Right lobe of liver (tissue), 4 donors: Measurements from ENCODE around the gene CCL27.

ENCODE experiments used
- POLR2A ChIP-seq: fragments of 450-650 bp; IDR thresholded peaks from one replicate; pipeline ENCODE4 v1.6.1; 2017; ENCODE audit warnings: antibody characterized with exemption, mild to moderate bottlenecking
- TF ChIP-seq, protein P1 (sequence below), 4 donors: fragments of 200-600 bp in 3 of 4; fragments of 450-650 bp in 1 of 4; IDR thresholded peaks; one replicate each; pipeline versions ENCODE4 v1.5.1 to v1.8.0; 2016 to 2022; ENCODE audit warnings: antibody characterized with exemption in 4 of 4, mild to moderate bottlenecking in 2 of 4
- donor health status: DM: no; HTN: no; CAD: no.
- donor health status: DM: no; HTN: no; CAD: no.
- donor health status: DM: no; HTN: yes; CAD: no.

DNA sequence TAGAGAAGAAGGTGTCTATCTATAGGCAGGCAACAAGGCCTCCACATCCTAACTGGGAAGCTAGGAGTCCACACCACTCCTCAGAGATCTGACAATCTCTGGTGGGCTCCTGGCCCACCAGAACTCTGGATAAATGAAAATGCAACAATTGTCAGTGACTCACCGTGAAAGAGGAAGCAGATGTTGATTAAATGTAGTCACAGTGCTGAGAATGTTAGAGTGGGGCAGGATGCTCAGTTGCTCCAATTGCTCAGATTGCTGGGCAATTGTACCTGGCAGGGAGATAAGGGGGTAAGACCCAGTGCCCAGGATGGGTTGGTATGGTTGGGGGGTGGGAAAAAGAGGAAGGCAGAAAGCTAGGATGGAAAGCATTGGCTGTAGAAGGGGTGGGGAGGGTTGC is 24.3 kb upstream of the CCL27 start:
- TF ChIP-seq, protein P1, sequence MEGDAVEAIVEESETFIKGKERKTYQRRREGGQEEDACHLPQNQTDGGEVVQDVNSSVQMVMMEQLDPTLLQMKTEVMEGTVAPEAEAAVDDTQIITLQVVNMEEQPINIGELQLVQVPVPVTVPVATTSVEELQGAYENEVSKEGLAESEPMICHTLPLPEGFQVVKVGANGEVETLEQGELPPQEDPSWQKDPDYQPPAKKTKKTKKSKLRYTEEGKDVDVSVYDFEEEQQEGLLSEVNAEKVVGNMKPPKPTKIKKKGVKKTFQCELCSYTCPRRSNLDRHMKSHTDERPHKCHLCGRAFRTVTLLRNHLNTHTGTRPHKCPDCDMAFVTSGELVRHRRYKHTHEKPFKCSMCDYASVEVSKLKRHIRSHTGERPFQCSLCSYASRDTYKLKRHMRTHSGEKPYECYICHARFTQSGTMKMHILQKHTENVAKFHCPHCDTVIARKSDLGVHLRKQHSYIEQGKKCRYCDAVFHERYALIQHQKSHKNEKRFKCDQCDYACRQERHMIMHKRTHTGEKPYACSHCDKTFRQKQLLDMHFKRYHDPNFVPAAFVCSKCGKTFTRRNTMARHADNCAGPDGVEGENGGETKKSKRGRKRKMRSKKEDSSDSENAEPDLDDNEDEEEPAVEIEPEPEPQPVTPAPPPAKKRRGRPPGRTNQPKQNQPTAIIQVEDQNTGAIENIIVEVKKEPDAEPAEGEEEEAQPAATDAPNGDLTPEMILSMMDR (IDR thresholded peaks at IDR 0.05), result no peak
- no peak for TF ChIP-seq POLR2A
